Adrenal gland (tissue), 12 donors: Measurements from ENCODE around the gene OR52K1. TPM values are rescaled to one million over a fixed set of nuclear protein-coding genes. Genes with fewer than 3 reads are reported as not detected.
"Not testable (repeated sequence)": the region's sequence is repeated elsewhere in the genome, so short reads cannot be mapped to it uniquely, and the experiment has no call there.

Source experiments
- DNase-seq, 7 donors: peaks; one replicate each; pipeline ENCODE4 v3.0.0-alpha.2; 2019 to 2020
- H3K27ac ChIP-seq, 5 donors: fragments of 200-600 bp; sonication (generic) in 4 of 5; 1 replicate in 3 of 5; 2 replicates in 2 of 5; pipeline versions ENCODE4 v1.5.1 to v1.8.0; 2016 to 2020; ENCODE audit warnings: mild to moderate bottlenecking in 1 of 5
- H3K27me3 ChIP-seq: fragments of 200-600 bp; 2 replicates; pipeline ENCODE4 v1.8.0; 2021
- H3K36me3 ChIP-seq, 2 donors: fragments of 200-600 bp; replicated peaks in 1 of 2; 1 replicate in 1 of 2; 2 replicates in 1 of 2; pipeline versions ENCODE4 v1.5.1 to v1.8.0; 2018 to 2022
- H3K4me1 ChIP-seq, 2 donors: fragments of 200-600 bp; replicated peaks in 1 of 2; 1 replicate in 1 of 2; 2 replicates in 1 of 2; pipeline versions ENCODE4 v1.5.1 to v1.8.0; 2018 to 2021
- H3K4me3 ChIP-seq, 4 donors: fragments of 200-600 bp; sonication (generic) in 3 of 4; one replicate each; pipeline ENCODE4 v1.5.1; 2016 to 2018
- H3K9me3 ChIP-seq, 3 donors: fragments of 200-600 bp; sonication (generic) in 1 of 3; replicated peaks in 1 of 3; 1 replicate in 2 of 3; 2 replicates in 1 of 3; pipeline versions ENCODE4 v1.5.1 to v1.8.0; 2016 to 2021
- CTCF ChIP-seq, 6 experiments: fragments of 450-650 bp in 4 of 6; fragments of 200-600 bp in 2 of 6; sonication (generic) in 1 of 6; IDR thresholded peaks; 1 replicate in 5 of 6; 2 replicates in 1 of 6; pipeline versions ENCODE4 v1.5.1 to v1.8.0; 2016 to 2021; ENCODE audit warnings: antibody characterized with exemption in 6 of 6, mild to moderate bottlenecking in 2 of 6, moderate library complexity in 1 of 6
- POLR2A ChIP-seq, 2 donors: fragments of 450-650 bp; IDR thresholded peaks; one replicate each; pipeline ENCODE4 v1.6.1; 2017; ENCODE audit warnings: antibody characterized with exemption in 2 of 2, mild to moderate bottlenecking in 2 of 2, moderate library complexity in 1 of 2
- WGBS, 4 donors: extraction: QIAGEN DNeasy Blood & Tissue Kit in 2 of 4; methylation state at CpG; one replicate each; pipeline versions ENCODE4 v1.1.5 to v1.1.7; 2013 to 2017; 5-methylcytosine and 5-hydroxymethylcytosine counted together
- intact Hi-C, 2 donors: fragments of 100-400 bp; cut with DNase I; formaldehyde crosslinking; loops; one replicate each; pipeline versions ENCODE4 v1.14.1 to v1.15.0; 2022 to 2023
- polyA plus RNA-seq, 3 donors: library from polyadenylated mRNA; stranded (reverse); fragments of 200-250 nt in 2 of 3; fragments of 350-450 nt in 1 of 3; fragmentation: Illumina TruSeq in 1 of 3; extraction: RNeasy Lipid Tissue Mini Kit (QIAGEN cat#74804) in 1 of 3; gene quantifications; one replicate each; pipeline ENCODE4 v1.2.3, GENCODE V29; 2013 to 2014
- total RNA-seq, 9 donors: library from RNA; depleted of rRNA in 4 of 9; stranded (reverse); fragments of >200 nt in 4 of 9; fragments of 120-200 nt in 1 of 9; fragmentation: NEBNext Ultra II Directional in 1 of 9; extraction: Animal tissue kit (Norgen Biotek cat#: 25700) in 1 of 9; gene quantifications; one replicate each; pipeline versions ENCODE4 v1.1.0 to v1.2.4, GENCODE V29; 2013 to 2023
- donor health status: healthy with polysubstance abuse.
- donor health status: Bipolar disorder and iron deficiency.
- donor health status: DM: yes; HTN: yes; CAD: no.
- donor health status: DM: no; HTN: no; CAD: no.
- donor health status: DM: no; HTN: no; CAD: no.
- donor health status: DM: yes; HTN: yes; CAD: no.

Gene OR52K1
- total and polyA plus RNA-seq, 12 donors, result 0.84 TPM; not detected in 11

GRCh38 chr11:4522339-4522738 lies 39.9 kb downstream of the OR52K1 start:
- Histone ChIP-seq H3K27me3 (peaks cover 3% of the 10 kb centered on the region), H3K4me1 (no peaks in the 10 kb centered on the region), H3K4me3 (no peak overlapping the region), H3K36me3 (no peaks in the 10 kb centered on the region), H3K9me3 (no peaks in the 10 kb centered on the region), H3K27ac (no peak overlapping the region)
- intact Hi-C loops, result no loop called here
- TF ChIP-seq CTCF (IDR thresholded peaks at IDR 0.05) (no peak), POLR2A (IDR thresholded peaks at IDR 0.05) (no peak)
- WGBS, 4 donors, result 41 to 52% (median 46%) methylated on average over 2 of the region's 2 CpGs
- no peak for DNase-seq

GRCh38 chr11:4522752-4523151 lies 40.3 kb downstream of the OR52K1 start:
- intact Hi-C loops, result no loop called here
- Histone ChIP-seq H3K9me3 (no peaks in the 10 kb centered on the region), H3K36me3 (no peaks in the 10 kb centered on the region), H3K4me1 (no peaks in the 10 kb centered on the region), H3K27ac (no peak overlapping the region), H3K4me3 (no peak overlapping the region), H3K27me3 (peaks cover 3% of the 10 kb centered on the region)
- WGBS, 4 donors, result 82 to 90% (median 84%) methylated on average over 6 of the region's 6 CpGs
- DNase-seq, result no peak
- no peak for TF ChIP-seq CTCF (IDR thresholded peaks at IDR 0.05)
- no peak for TF ChIP-seq POLR2A (IDR thresholded peaks at IDR 0.05)

GRCh38 chr11:4523666-4524065 lies 41.2 kb downstream of the OR52K1 start:
- Histone ChIP-seq H3K36me3 (no peaks in the 10 kb centered on the region), H3K9me3 (no peaks in the 10 kb centered on the region), H3K4me1 (no peaks in the 10 kb centered on the region), H3K27me3 (peaks cover 3% of the 10 kb centered on the region), H3K4me3 (no peak overlapping the region), H3K27ac (no peak overlapping the region)
- 80 to 94% (median 88%) methylated on average over 1 of the region's 1 CpG for WGBS, 4 donors
- DNase-seq, result no peak
- no peak for TF ChIP-seq POLR2A (IDR thresholded peaks at IDR 0.05)
- TF ChIP-seq CTCF (IDR thresholded peaks at IDR 0.05), result no peak
- intact Hi-C loops, result no loop called here

- no peak overlapping the region for H3K27ac ChIP-seq
- 79 to 88% (median 85%) methylated on average over 2 of the region's 2 CpGs for WGBS, 4 donors
- intact Hi-C loops, result no loop called here
- H3K4me1 ChIP-seq, result no peaks in the 10 kb centered on the region
- no peaks in the 10 kb centered on the region for H3K9me3 ChIP-seq
- no peaks in the 10 kb centered on the region for H3K36me3 ChIP-seq
- no peak overlapping the region for H3K4me3 ChIP-seq
- no peaks in the 10 kb centered on the region for H3K27me3 ChIP-seq
- TF ChIP-seq POLR2A (IDR thresholded peaks at IDR 0.05) (no peak), CTCF (IDR thresholded peaks at IDR 0.05) (no peak)
- DNase-seq, result no peak
These were observed 45.5 kb downstream of the OR52K1 start for GRCh38 chr11:4527926-4528325.

GRCh38 chr11:4531686-4532085 lies 49.2 kb downstream of the OR52K1 start:
- WGBS, 4 donors, result 60 to 79% (median 72%) methylated on average over 7 to 11 of the region's 11 CpGs
- intact Hi-C loops, H3K36me3 ChIP-seq, H3K27me3 ChIP-seq, H3K27ac ChIP-seq, DNase-seq, H3K9me3 ChIP-seq, H3K4me1 ChIP-seq, H3K4me3 ChIP-seq: not testable (repeated sequence)
